ENCODE results near the gene L3MBTL2. TPM values are rescaled to one million over a fixed set of nuclear protein-coding genes. Genes with fewer than 3 reads are reported as not detected.

Gene L3MBTL2
- total and polyA plus RNA-seq, 2 experiments from 2014 or later, result 25.5 to 27.0 TPM

DNA sequence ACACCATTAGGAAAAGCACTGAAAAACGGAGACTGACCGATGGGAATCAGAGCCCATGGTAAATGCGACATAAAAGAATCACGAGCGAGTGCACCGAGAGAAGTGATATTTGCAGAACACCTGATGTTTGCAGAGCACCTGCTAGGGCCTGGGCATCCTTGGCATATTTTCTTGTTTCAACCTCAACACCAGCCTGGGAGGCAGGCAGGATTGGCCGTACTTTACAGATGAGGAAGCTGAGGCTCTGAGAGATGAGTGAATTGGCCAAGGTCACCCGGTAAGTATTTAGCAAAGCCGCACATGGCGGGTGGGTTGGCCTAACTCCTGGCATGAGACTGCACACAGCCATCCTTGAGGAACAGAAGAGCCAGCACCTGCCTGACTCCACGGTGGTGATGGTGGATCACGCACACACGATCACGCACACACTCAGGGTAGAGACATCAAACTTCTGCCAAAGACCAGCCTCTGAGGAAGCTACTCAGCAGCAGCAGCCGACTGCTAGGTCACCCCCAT lies 57.2 kb downstream of the L3MBTL2 start:
- Histone ChIP-seq H3K4me1 (ENCODE audit: low read depth) (no peaks in the 10 kb centered on the region), H3K36me3 (peaks cover 47% of the 10 kb centered on the region), H3K4me3 (no peak overlapping the region), H3K9me3 (ENCODE audit: low read depth) (no peaks in the 10 kb centered on the region), H3K27me3 (no peaks in the 10 kb centered on the region), H3K27ac (no peak overlapping the region)
- DNase-seq (ENCODE audit: low read depth in 1 of 2, low spot score in 1 of 2), result no peak
- TF ChIP-seq, protein P1, sequence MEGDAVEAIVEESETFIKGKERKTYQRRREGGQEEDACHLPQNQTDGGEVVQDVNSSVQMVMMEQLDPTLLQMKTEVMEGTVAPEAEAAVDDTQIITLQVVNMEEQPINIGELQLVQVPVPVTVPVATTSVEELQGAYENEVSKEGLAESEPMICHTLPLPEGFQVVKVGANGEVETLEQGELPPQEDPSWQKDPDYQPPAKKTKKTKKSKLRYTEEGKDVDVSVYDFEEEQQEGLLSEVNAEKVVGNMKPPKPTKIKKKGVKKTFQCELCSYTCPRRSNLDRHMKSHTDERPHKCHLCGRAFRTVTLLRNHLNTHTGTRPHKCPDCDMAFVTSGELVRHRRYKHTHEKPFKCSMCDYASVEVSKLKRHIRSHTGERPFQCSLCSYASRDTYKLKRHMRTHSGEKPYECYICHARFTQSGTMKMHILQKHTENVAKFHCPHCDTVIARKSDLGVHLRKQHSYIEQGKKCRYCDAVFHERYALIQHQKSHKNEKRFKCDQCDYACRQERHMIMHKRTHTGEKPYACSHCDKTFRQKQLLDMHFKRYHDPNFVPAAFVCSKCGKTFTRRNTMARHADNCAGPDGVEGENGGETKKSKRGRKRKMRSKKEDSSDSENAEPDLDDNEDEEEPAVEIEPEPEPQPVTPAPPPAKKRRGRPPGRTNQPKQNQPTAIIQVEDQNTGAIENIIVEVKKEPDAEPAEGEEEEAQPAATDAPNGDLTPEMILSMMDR (IDR thresholded peaks at IDR 0.05; ENCODE audit: low read depth, low read length), result no peak

DNA sequence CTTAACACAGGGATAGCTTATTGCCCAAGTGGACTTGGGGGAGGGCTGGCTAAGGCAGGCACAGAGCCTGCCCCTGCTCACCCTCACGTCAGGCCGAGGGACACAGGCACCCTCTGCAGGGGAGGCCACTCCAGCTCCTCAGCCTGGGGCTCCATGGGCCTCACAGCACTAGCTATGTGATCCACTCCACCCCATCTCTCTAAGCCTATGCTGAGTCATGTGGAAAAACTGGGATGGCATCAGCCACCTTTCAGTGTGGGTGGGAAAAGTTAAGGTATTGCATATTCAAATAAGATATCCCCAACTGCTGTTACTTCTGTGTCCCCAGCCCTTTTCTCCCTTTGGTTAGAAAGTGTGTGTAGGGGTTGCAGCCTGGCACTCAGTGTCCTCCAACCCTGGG lies 58.6 kb downstream of the L3MBTL2 start:
- TF ChIP-seq, protein P1 (IDR thresholded peaks at IDR 0.05; ENCODE audit: low read depth, low read length), result no peak
- DNase-seq (ENCODE audit: low read depth in 1 of 2, low spot score in 1 of 2), result no peak
- Histone ChIP-seq H3K9me3 (ENCODE audit: low read depth) (no peaks in the 10 kb centered on the region), H3K27me3 (no peaks in the 10 kb centered on the region), H3K4me3 (no peak overlapping the region), H3K36me3 (peaks cover 56% of the 10 kb centered on the region), H3K4me1 (ENCODE audit: low read depth) (no peaks in the 10 kb centered on the region), H3K27ac (no peak overlapping the region)

DNA sequence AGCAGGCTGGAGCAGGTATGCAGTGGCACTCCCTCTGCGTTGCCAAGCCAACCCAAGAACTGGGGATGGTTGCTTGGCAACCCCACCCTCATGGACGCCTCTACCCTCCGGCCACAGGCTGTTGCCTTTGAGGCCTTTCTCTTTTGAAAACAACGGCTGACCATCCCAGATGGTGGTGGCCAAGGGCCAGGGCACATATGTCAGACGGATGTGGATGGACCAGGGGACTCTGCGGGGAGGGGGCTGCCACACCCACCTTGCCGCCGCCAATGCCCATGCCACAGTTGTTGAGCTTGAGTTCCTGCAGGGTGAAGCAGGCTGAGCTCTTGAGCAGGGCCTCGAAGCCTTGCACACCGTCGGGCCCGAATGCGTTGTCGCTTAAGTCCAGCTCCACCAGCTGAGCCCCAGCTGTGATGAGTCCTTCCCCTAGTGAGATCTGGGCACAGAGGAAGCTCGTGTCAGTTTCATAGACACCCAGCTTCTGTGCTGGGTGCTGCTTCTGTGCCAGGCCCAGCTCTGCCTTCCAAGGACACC lies 59.4 kb downstream of the L3MBTL2 start:
- Histone ChIP-seq H3K27ac (no peak overlapping the region), H3K9me3 (ENCODE audit: low read depth) (no peaks in the 10 kb centered on the region), H3K36me3 (peaks cover 60% of the 10 kb centered on the region), H3K4me1 (ENCODE audit: low read depth) (no peaks in the 10 kb centered on the region), H3K4me3 (no peak overlapping the region), H3K27me3 (no peaks in the 10 kb centered on the region)
- TF ChIP-seq, protein P1 (IDR thresholded peaks at IDR 0.05; ENCODE audit: low read depth, low read length), result no peak
- no peak for DNase-seq (ENCODE audit: low read depth in 1 of 2, low spot score in 1 of 2)

DNA sequence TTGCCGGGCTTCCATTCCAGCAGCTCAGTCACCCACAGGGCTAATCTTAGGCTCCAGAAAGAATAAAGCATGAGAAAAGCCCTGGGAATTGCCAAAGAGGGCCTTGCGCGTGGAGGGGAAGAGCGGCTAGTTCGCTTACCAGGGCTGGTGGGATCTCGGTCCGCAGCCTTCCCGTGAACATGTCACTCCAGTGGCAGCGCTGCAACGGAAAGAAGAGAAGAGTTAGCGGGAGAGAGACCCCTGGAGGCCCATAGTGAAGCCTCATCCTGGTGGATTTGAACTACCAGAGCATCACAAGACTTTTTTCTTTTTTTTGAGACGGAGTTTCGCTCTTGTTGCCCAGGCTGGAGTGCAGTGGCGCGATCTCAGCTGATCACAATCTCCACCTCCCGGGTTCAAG lies 62.8 kb downstream of the L3MBTL2 start:
- Histone ChIP-seq H3K9me3 (ENCODE audit: low read depth) (no peaks in the 10 kb centered on the region), H3K4me1 (ENCODE audit: low read depth) (no peaks in the 10 kb centered on the region), H3K27ac (no peak overlapping the region), H3K4me3 (no peak overlapping the region), H3K27me3 (no peaks in the 10 kb centered on the region), H3K36me3 (peaks cover 53% of the 10 kb centered on the region)
- TF ChIP-seq, protein P1 (IDR thresholded peaks at IDR 0.05; ENCODE audit: low read depth, low read length), result no peak
- DNase-seq (ENCODE audit: low read depth in 1 of 2, low spot score in 1 of 2), result no peak

DNA sequence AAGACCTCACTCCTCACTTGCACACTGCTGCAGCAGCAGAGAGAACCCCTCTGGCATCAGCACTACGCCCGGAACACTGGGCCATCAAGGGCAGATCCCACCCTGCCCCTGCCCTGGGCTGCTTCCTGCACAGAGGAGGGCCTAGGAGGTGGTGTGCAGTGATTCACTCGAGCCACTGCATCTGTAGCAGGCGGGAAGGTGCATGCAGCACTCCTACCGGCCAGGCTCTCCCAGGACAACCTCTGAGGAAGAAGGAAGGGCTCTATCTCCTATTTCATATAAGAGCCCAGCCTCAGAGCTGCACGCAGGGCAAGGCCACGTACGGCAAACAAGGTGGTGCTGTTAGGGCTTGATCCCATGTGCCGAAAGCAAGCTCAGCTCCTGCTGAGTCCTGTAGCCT lies 66.7 kb downstream of the L3MBTL2 start:
- Histone ChIP-seq H3K4me1 (ENCODE audit: low read depth) (no peaks in the 10 kb centered on the region), H3K4me3 (no peak overlapping the region), H3K27ac (no peak overlapping the region), H3K27me3 (no peaks in the 10 kb centered on the region), H3K36me3 (peaks cover 55% of the 10 kb centered on the region), H3K9me3 (ENCODE audit: low read depth) (no peaks in the 10 kb centered on the region)
- no peak for DNase-seq (ENCODE audit: low read depth in 1 of 2, low spot score in 1 of 2)
- TF ChIP-seq, protein P1 (IDR thresholded peaks at IDR 0.05; ENCODE audit: low read depth, low read length), result no peak
